Fibroblast of villous mesenchyme (primary cell): ENCODE results near the gene KDM2A. TPM values are rescaled to one million over a fixed set of nuclear protein-coding genes. Genes with fewer than 3 reads are reported as not detected.
"Not testable (repeated sequence)": the region's sequence is repeated elsewhere in the genome, so short reads cannot be mapped to it uniquely, and the experiment has no call there.

Experiments
- DNase-seq: peaks from one replicate; pipeline ENCODE4 v3.0.0-alpha.2; 2010; ENCODE audit warnings: low read depth
- H3K4me3 ChIP-seq: 2 replicates; pipeline ENCODE4 v1.5.1; 2011; ENCODE audit warnings: low read depth, mild to moderate bottlenecking, low read length
- total RNA-seq: library from RNA; depleted of rRNA; stranded (reverse); fragments of >200 nt; gene quantifications from 2 replicates; pipeline ENCODE4 v1.2.3, GENCODE V29; 2012
- TF ChIP-seq, protein P1 (sequence below): IDR thresholded peaks from 2 replicates; pipeline ENCODE4 v1.5.1; 2012; ENCODE audit warnings: low read depth, mild to moderate bottlenecking, low read length; ENCODE audit not compliant: insufficient read depth

Gene KDM2A
- total RNA-seq, 1 donor: 50.5 TPM

- TF ChIP-seq, protein P1, sequence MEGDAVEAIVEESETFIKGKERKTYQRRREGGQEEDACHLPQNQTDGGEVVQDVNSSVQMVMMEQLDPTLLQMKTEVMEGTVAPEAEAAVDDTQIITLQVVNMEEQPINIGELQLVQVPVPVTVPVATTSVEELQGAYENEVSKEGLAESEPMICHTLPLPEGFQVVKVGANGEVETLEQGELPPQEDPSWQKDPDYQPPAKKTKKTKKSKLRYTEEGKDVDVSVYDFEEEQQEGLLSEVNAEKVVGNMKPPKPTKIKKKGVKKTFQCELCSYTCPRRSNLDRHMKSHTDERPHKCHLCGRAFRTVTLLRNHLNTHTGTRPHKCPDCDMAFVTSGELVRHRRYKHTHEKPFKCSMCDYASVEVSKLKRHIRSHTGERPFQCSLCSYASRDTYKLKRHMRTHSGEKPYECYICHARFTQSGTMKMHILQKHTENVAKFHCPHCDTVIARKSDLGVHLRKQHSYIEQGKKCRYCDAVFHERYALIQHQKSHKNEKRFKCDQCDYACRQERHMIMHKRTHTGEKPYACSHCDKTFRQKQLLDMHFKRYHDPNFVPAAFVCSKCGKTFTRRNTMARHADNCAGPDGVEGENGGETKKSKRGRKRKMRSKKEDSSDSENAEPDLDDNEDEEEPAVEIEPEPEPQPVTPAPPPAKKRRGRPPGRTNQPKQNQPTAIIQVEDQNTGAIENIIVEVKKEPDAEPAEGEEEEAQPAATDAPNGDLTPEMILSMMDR: no peak
- DNase-seq: peak; percentile 20
- no peak overlapping the region for H3K4me3 ChIP-seq
These were observed 1.3 kb upstream of the KDM2A start for GRCh38 chr11:67117672-67118180.

DNA sequence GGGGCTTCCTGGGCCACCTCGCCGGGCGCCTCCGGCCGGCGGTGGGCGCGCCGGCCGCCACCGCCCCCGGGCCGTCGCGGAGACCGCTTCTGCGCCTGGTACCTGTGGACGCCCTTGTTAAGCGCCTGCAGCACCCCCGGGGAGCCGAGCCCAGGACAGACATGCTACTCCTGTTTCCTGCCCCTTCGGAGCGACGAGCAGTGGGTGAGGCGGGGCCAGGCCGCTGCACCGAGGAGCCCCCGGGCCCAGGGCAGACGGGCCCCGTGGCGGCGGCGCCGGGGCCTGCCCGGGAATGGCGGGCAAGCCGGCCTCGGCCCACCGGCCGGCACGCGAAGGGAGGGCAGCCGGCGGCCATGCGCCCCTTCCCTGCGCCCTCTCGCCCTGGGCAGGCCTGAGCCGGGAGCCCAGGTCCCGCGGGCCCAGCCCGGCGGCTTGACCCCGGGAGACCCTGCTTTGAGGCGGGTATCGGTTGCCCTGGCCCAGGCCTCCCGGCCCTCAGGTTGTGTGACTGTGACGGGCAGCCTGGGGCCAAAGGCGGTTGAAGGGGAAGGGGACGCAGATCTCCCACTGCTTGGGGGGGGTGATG, 789 bp upstream of the KDM2A start:
- DNase-seq: peak; percentile 17
- TF ChIP-seq, protein P1: no peak
- peak overlapping the region; percentile 40 for H3K4me3 ChIP-seq

- DNase-seq: peak; percentile 21
- TF ChIP-seq, protein P1: peak; percentile 5
- peak overlapping the region; percentile 97 for H3K4me3 ChIP-seq
These were observed 725 bp downstream of the KDM2A start for GRCh38 chr11:67119585-67120391.

GRCh38 chr11:67120456-67120855, 1.4 kb downstream of the KDM2A start:
- TF ChIP-seq, protein P1: no peak
- no peak for DNase-seq
- H3K4me3 ChIP-seq: peak overlapping the region; percentile 97

DNA sequence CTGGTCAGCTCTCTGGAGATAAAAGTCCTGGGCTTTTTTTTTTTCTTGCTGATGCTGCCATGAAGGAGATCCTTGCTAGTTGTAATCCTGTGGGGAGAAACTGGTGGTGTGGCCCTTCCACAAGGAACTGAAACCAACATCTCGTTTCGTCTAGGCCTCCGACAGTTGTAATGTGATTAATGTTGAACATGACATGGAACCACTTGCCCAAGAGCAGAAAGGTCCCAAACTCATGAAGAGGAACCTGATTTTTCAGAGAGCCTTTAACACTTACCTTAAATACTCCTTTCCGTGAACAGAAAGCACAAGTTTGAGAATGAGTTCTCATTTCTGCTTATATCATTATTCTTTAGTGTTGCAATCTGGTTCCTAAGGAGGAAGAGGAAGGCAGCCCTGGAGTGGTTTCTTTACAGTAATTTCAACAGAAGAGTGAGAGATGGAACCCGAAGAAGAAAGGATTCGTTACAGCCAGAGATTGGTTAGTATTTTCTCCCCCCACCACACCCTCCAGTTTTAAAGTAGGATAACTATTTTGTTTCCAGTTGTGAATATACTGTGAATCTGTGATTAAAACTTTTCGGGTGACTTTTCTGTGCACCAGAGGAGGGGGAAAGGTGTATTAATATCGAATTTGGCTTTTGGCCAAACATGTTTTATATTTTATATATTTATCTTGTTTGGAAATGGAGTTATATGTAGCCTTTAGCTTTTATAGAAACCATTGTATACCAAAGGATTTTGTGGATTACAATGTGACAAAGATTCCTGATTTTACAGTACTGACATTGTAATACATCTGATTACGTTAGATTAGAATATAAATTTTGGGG, 2.0 kb downstream of the KDM2A start:
- TF ChIP-seq, protein P1: no peak
- peak overlapping the region; percentile 97 for H3K4me3 ChIP-seq
- peak; percentile 66 for DNase-seq

- DNase-seq, H3K4me3 ChIP-seq: not testable (repeated sequence)
These were observed 4.7 kb downstream of the KDM2A start for GRCh38 chr11:67123801-67124200.

- not testable (repeated sequence) for H3K4me3 ChIP-seq, DNase-seq
These were observed 7.2 kb downstream of the KDM2A start for GRCh38 chr11:67126243-67126642.
